HG03175 (cell line): ENCODE results near the gene LBX2.

ENCODE experiments used
- ATAC-seq: cut with Tn5 transposase; IDR thresholded peaks from one replicate; pipeline ENCODE4 v1.9.1; 2021; ENCODE audit warnings: mild to moderate bottlenecking, moderate library complexity; ENCODE audit not compliant: unreplicated experiment

LBX2 gene, protein sequence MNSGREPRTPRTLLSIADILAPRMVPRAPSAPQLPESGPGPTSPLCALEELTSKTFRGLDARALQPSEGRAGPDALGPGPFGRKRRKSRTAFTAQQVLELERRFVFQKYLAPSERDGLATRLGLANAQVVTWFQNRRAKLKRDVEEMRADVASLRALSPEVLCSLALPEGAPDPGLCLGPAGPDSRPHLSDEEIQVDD

DNA sequence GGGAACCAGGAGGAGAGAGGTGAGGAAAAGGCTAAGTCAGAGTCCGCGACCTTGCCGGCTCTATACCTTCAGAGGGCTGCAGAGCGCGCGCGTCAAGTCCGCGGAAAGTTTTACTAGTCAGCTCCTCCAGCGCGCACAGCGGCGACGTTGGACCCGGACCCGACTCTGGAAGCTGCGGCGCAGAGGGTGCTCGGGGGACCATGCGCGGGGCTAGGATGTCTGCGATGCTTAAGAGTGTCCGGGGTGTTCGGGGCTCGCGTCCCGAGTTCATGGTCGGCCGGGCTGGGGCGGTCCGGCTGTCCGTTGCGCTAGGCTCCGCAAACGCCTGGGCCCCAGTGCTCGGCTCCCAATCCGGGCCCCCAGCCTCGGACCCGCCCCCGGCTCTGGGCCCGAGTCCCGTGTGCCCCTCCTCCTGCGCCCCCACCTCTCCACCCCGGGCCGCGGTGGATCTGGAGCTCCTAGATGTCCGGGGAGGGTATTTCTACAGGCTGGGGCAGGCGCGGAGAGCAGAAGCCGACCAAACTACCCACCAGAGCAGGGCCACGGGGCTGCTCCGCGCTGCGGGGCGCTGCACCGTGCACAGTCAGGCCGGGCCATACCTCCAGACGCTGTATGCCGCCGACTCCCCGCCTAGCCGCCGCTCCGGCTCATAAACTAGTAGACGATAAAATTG lies at the start of gene LBX2:
LBX2 (minus strand) TSS at position 337 of the 673 bp plus-strand sequence; CDS start at position 271, 66 bp downstream.
- no peak for ATAC-seq

DNA sequence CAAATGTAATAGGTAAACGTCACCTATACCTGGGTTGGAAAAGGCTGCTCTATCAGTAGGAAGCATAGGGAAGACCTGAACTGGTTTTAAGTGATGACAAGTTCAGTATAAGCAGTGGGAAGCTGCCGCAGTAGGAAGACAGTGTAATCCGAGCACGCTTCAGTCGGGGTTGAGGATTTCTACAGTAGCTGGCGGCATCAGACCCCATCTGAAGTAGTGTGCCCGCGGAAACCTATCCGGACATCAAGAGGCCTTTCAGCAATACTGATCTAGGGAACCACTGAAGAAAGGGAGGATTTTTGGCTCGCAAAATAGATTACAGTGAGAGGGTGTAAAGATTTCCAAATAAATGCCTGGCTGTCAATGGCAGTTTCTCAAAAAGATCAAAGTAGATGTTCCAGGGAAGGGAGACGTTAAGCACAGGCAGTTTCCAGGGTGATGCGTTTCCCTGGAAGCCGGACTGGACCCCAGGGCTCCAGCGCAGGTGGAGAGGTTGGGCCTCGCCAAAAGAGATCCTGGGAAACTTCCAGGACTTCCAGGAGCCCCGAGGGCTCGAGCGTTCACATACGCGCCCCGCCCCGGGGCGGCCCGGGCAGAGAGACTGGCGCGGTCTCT lies 49.0 kb upstream of the LBX2 start:
- ATAC-seq = no peak

DNA sequence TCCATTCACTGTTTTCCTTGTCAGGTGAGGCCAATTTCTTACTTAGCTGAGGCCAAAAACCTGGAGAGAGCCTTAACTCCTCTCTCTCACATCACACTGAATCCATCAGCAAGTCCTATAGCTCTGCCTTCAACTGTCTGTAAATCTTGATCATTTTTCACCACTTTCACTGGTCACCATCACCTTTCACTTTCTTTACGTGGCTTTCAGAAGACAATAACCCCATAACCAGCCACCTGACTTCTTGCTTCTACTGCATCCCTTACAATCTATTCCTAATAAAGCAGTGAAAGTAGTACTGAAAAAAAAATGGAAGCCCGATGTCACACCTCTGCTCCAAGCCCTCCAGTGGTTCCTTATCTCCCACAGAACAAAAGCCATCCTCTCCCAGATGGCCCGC lies 46.6 kb upstream of the LBX2 start:
- no peak for ATAC-seq

DNA sequence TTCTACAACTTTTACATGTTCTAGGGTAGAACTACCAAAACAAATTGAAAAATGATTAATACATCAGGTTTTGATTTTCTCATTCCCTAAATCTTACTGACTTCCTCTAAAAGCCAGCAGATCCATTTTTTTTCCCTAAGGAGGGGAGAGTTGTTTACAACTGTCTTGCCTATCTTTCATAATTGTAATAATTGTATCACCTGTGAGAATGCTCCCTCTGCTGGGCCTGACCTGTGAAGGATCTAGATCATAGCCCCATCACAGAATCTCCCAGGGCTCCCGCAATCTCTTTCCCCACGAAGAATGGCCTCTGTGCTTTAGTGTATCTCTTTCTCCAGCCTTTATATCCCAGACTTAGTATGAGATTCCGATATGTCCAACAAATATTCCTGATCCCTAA lies 45.2 kb upstream of the LBX2 start:
- ATAC-seq = no peak

DNA sequence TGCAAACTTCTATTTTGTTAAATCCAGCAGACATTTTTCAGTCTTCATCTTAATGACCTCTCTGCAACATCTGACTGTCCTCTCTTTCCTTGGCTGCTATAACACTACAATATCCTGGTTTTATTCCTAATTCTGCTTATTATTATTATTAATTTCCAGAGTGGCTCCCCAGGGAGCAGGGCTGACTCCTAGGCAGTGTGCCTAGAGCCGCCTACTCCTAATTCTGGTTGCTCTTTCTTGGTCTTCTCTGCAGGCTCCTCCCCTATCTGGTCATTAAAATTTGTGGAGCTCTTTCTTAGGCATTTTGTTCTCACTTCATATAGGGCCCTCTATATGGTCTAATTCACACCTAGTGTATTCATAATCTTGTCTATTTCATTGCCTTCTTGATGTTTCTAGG lies 43.6 kb upstream of the LBX2 start:
- ATAC-seq = no peak

DNA sequence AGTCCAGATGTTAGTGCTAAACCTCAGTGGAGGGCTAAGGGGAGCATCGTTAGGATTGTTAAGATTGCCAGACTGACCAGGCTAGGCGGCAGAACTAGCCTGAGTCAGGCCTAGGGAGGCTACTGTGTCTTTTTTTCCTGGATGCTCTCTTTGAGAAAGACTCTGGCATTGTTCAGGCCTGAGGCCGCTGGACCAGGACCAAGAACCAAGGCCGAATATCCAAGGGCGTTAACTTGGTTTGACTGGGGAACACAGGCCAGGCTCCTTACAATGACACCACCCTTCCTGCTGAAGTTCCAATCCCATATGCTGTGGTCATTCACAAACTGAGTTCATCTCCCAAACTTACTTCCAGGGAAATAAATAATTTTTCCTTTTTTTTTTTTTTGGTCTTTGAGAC lies 40.9 kb upstream of the LBX2 start:
- no peak for ATAC-seq

DNA sequence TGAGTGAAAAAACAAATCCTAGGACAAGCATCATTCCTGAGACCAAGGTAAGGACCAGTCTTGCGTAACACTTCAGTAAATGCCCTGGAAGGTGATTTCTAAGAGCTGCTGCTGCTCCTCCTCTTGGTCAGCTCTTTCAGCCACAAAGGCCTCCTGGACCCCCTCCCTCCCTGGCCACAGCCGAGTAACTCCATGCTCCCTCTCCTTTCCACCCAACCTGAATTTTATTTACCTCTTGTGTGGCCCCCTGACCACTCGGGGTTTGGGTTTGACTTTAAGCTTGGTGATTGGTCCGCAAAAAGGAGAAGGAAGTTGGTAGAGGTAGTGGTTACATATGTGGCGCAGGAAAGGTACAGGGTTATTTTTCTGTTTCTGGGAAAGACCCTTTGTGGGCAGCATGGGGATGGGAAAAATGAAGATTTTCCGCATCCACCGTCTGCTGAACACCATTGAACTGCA lies 39.5 kb upstream of the LBX2 start:
- ATAC-seq = no peak

DNA sequence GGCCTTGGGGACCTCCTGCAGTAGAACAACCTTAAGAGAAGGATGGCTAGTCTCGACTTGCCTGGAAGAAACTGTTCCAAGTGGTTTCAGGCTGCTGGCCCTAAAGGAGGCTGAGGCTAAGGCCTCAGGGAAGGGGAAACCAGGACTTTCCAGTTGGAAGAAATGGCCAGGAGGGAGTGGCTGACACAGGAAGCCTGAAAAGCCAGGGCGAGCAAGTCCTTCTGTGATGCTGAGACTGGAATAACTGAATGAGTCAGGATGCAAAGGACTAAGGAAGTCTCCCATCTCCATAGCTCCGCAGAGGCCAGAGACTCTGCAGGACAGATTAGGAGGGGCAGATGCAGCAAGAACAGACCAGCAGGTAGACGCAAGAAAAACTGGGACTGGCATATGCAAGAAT lies 37.7 kb upstream of the LBX2 start:
- no peak for ATAC-seq

DNA sequence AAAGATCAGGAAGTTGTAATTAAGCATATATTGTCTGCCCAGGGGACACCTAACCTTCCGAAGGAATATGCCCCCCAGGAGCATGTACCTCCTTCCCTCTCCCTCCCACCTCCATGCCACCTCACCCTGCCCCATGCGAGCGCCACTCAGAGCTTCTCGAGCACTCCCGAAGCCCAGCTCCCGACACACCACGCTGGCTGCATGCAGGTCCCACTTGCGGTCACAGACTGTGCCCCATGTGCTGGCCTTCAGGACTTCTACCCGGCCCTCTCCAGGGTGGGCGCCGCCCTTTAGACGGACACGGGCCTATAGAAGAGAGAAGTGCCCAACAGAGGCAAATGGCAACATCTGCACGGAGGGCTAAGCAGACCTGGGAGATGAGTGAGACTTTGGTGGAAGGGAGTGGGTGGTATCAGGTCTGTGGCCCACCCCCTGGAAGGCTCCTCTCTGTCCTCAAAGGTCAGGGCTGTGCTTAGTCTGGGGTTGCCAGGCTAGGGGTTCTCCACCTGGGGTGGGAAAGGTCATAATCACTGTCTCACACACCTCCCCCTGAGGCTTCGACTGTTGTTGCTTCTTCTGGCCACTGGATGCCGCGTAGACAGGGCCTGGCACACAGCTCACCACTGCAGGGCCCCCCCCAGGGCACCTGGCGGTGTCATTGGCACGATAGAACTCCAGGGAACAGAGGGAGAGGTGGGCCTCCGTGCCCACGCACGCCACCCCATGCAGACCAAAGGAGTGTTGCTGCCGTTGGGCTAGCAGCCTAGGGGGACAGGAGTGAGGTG lies 37.0 kb upstream of the LBX2 start:
- ATAC-seq = no peak

DNA sequence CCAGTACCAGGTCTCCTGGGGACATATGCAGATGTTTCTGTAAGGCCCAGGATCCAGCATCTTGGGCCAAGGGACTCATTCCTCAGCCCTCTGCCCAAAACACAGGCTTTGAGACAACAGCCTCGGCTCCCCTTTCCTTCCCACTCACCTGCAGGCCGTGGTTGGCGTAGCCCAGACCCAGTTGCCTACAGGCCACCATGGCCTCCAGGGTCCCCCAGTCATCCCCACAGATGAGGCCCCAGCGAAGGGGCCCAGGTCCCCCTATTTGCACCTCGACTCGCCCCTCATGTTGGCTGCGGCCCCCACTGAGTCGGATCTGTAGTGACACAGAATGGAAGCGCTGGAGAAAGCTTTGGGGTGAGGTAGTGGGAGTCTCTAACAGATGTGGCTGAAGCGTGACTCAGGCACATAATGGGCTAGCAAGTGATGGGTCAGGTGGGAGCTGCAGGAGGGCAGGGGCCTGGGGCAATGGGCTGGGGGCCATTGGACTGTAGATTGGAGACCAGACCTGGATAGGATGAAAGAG lies 36.1 kb upstream of the LBX2 start:
- no peak for ATAC-seq

DNA sequence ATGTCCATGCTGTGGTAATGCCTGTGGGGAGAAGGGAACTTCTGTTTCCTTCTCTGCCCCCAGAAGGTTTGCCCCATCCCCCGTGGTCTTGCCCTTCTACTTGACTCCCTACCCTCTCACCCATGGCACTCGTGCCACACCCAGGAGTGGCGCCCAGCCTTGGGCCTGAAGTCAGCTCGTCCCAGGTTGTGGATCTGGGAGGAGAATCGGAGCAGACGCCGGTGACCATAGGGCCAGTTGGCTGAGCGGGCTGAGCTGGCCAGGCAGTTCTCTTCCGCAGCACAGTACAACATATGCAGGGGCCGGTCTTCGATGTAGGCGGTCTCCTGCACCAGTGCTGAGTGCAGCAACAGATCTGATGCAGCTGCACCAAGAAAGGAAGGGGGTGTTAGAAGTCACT lies 35.0 kb upstream of the LBX2 start:
- ATAC-seq = no peak

DNA sequence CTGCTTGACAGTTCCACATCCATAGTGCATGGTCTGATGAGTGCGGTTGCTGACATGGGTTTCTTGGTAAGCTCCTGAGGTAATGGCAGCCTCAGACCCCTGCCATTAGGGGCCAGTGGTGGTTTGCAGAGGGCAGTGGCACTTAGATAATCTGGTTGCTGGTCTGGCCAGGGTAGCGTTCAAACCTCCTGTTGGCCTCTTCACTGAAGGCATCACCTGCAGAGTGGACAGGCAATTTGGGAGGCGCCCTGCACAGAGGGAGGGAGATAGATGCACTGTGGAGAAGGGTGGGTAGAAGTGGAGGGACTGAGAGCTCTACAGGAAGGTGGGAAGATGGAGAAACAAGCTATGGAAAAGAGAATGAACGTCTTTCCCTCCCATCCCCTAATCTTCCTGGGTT lies 34.1 kb upstream of the LBX2 start:
- no peak for ATAC-seq

DNA sequence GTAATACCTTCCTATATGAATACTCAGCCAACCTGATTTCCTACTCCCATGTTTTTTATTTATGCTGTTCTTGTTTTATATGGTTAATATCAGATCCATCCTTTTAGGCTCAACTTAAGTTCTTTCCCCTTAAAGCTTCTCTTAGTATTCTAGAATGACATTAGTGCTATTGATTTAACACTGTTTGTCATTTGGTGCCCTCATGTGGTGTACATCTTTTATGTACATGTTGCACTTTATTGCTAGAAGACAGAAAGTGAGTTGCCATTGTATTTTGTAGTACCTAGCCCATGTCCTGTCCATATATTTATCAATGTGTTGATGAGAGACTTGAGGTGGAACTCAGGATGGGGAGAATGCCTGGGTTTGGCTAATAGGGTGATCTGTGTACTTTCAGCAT lies 32.8 kb upstream of the LBX2 start:
- no peak for ATAC-seq

DNA sequence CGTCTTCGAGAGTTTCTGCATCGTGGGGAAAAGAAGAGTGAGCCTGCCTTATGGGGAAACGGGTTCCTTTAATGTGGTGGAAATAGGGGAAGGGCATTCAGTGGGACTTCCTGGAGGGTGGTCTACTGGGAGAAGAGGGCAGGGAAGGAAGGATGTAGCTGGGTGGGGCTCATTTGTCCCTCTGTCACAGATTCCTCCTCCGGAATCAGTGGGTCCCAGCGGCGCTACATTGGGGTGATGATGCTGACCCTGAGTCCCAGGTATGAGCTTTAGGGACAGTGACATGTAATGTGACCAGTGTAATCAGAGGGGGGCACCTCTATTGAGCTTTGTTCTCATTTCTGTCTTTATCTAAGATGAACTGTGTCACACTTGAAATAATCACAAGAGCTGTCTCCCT lies 32.3 kb upstream of the LBX2 start:
- no peak for ATAC-seq

DNA sequence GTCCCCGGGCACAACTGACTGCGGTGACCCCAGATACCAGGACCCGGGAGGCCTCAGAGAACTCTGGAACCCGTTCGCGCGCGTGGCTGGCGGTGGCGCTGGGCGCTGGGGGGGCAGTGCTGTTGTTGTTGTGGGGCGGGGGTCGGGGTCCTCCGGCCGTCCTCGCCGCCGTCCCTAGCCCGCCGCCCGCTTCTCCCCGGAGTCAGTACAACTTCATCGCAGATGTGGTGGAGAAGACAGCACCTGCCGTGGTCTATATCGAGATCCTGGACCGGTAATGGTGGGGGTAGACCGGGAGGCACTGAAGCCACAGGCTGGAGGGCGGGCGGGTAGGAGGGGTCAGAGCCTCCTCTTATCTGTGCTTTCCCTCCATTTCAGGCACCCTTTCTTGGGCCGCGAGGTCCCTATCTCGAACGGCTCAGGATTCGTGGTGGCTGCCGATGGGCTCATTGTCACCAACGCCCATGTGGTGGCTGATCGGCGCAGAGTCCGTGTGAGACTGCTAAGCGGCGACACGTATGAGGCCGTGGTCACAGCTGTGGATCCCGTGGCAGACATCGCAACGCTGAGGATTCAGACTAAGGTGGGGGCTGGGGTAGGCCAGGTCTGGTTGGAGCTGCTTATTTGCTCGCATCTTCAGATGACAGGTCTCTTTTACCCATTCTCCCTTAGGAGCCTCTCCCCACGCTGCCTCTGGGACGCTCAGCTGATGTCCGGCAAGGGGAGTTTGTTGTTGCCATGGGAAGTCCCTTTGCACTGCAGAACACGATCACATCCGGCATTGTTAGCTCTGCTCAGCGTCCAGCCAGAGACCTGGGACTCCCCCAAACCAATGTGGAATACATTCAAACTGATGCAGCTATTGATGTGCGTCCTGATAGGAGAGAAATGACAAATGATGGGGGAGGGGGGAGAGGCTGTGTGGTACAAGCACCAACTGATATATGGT lies 31.1 kb upstream of the LBX2 start:
- ATAC-seq = peak; percentile 27

DNA sequence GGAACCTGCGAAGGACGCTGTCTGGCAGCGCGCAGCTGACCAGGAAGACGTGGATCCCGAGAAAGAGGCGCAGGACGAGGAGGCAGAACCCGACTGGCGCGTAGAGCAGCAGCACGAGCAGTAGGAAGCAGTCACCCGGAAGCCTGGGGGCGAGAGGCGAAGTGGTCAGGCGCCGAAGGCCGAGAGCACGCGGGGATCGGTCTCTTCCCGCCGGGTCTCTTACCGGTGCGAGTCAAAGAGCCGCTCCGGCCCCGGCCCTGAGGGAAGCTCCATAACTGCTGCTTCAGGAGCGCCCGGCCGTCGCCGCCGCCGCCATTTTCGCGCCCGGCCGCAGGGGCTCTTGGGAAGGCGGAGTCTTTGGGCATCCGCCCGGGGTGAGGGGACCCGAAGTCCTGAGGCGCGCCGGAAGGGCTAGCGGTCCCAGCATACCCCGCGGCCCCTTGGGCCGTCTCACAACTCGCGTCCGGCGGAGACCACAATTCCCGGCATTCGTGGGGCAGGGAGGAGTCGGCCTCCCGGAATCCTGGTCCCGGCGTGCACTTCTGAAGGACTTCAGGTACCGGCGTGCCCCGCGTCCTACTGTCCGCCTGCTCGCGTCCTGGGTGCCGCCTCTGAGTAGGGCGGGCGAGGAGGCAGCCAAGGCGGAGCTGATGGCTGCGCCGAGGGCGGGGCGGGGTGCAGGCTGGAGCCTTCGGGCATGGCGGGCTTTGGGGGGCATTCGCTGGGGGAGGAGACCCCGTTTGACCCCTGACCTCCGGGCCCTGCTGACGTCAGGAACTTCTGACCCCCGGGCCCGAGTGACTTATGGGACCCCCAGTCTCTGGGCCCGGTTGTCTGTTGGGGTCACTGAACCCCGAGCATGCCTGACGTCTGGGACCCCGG lies 30.2 kb upstream of the LBX2 start, which contains the start of the genes AUP1 and HTRA2:
AUP1 (minus strand) TSS at position 350 of the 882 bp plus-strand sequence; CDS start at position 273, 77 bp downstream.
HTRA2 (plus strand) TSS at position 577 of the 882 bp plus-strand sequence; CDS start at position 651, 74 bp downstream.
- peak; percentile 83 for ATAC-seq

DNA sequence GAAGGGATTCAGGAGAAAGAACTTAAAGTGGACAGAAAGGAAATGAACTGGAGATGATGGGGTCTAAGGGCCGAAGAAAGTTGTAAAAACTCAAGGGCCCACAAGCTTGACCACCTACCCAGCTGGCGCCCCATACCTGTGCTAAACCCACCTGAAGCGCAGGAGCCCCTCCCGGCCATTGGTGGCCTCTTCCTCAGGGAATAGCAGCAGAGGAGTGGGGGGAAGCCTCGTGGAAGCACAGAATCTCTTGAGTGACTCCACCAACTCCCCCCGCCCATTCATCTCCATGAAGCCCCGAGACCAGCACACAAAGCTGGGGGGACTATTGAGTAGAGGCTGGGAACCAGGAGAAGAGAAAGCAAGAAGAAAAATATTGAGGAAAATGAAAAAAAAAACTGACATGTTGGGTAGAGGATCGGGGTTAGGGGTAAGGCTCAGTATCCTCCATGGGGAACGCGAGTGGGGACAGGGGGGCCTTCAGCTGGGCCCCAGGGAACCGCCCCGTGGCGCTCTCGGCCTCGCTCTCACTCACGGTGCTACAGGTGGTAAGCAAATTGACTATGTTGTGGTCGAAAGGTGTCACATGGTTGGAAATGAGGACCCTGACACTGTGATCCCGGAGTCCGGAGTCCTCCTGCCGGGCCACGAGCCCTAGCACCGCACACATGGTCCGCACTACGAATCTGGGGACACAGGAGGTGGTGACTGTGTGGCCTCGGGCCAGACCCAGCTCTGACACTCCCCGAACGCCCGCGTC lies 29.4 kb upstream of the LBX2 start:
- ATAC-seq = peak; percentile 7

DNA sequence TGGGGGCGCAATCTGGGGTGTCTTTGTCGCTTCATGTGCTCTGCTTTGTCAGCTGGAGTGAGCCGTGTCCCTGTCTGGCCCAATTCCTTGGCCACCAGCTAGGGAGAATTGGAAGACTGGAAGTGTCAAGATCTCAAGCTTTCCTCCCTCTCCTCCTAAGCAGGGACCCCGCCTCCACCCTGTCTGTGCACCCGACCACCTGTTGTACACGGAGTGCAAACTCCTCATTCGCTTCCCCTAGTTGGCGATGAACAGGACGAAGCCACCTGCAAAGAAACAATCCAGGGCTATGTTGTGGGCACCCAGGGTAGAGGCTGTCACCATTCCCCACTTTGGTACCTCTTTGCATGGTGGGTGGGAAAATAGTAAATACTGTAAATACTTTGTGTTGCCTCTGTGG lies 28.3 kb upstream of the LBX2 start:
- ATAC-seq = no peak
